Large intestine (tissue), 3 donors: ENCODE measurements around the gene NAA50. TPM values are rescaled to one million over a fixed set of nuclear protein-coding genes. Genes with fewer than 3 reads are reported as not detected.

ENCODE experiments used
- DNase-seq, 2 donors: peaks; one replicate each; pipeline versions ENCODE4 v3.0.0 to v3.0.0-alpha.2; 2013
- H3K27ac ChIP-seq: one replicate; pipeline ENCODE4 v1.5.1; 2013; ENCODE audit warnings: low read length
- H3K27me3 ChIP-seq: 2 replicates; pipeline ENCODE4 v1.6.1; 2013; ENCODE audit warnings: low read length; ENCODE audit not compliant: control insufficient read depth, insufficient read depth
- H3K36me3 ChIP-seq: 2 replicates; pipeline ENCODE4 v1.6.1; 2013; ENCODE audit warnings: low read length; ENCODE audit not compliant: control insufficient read depth, insufficient read depth
- H3K4me1 ChIP-seq: one replicate; pipeline ENCODE4 v1.6.1; 2013; ENCODE audit warnings: low read length; ENCODE audit not compliant: control insufficient read depth, insufficient read depth
- H3K4me3 ChIP-seq: one replicate; pipeline ENCODE4 v1.5.1; 2013; ENCODE audit warnings: low read length
- H3K9me3 ChIP-seq: one replicate; pipeline ENCODE4 v1.6.1; 2013; ENCODE audit warnings: mild to moderate bottlenecking, low read depth, low read length, moderate library complexity; ENCODE audit not compliant: control insufficient read depth
- WGBS: methylation state at CpG from one replicate; pipeline ENCODE4 v1.1.5; 2013; ENCODE audit warnings: low lambda C conversion rate; ENCODE audit not compliant: insufficient coverage; 5-methylcytosine and 5-hydroxymethylcytosine counted together
- polyA plus RNA-seq: library from polyadenylated mRNA; unstranded; fragments of 120-200 nt; gene quantifications from one replicate; pipeline ENCODE4 v1.2.1, GENCODE V29; 2013

The NAA50 gene
- polyA plus RNA-seq, 1 donor = 85.5 TPM

GRCh38 chr3:113695786-113696645, 50.0 kb downstream of the NAA50 start, which contains the start of gene USF3:
Gene USF3, minus strand, starts transcription at chr3:113696642. Its CDS starts 21,764 bp downstream, at chr3:113674878.
- no peaks in the 10 kb centered on the region for H3K9me3 ChIP-seq
- no CpG with 5 or more reads among the region's 75 CpGs for WGBS
- DNase-seq = peak; percentile 72 to 87
- peak within 1 kb of the TSS; percentile 61 for H3K4me3 ChIP-seq
- H3K27ac ChIP-seq = peak within 1 kb of the TSS; percentile 81
- no peaks in the 10 kb centered on the region for H3K27me3 ChIP-seq
- H3K4me1 ChIP-seq = peaks cover 13% of the 10 kb centered on the region
- no peaks in the 10 kb centered on the region for H3K36me3 ChIP-seq

- Histone ChIP-seq H3K27me3 (no peaks in the 10 kb centered on the region), H3K9me3 (no peaks in the 10 kb centered on the region), H3K4me1 (peaks cover 13% of the 10 kb centered on the region), H3K36me3 (no peaks in the 10 kb centered on the region), H3K4me3 (peak overlapping the region; percentile 61), H3K27ac (peak overlapping the region; percentile 80)
- WGBS = no CpG with 5 or more reads among the region's 8 CpGs
- peak; percentile 5 to 69 for DNase-seq
Observed at GRCh38 chr3:113695431-113695785, 50.6 kb downstream of the NAA50 start.

GRCh38 chr3:113690482-113690881, 55.6 kb downstream of the NAA50 start:
- Histone ChIP-seq H3K9me3 (no peaks in the 10 kb centered on the region), H3K4me1 (peaks cover 9% of the 10 kb centered on the region), H3K27me3 (no peaks in the 10 kb centered on the region), H3K27ac (no peak overlapping the region), H3K4me3 (no peak overlapping the region), H3K36me3 (peaks cover 9% of the 10 kb centered on the region)
- no peak for DNase-seq
- WGBS = 50% methylated on average over 2 of the region's 3 CpGs

GRCh38 chr3:113685956-113686721, 59.9 kb downstream of the NAA50 start:
- no CpG with 5 or more reads among the region's 2 CpGs for WGBS
- DNase-seq = no peak

GRCh38 chr3:113685124-113685523, 60.9 kb downstream of the NAA50 start:
- no CpG with 5 or more reads among the region's 5 CpGs for WGBS
- Histone ChIP-seq H3K4me3 (no peak overlapping the region), H3K27ac (no peak overlapping the region), H3K36me3 (peaks cover 15% of the 10 kb centered on the region), H3K4me1 (no peaks in the 10 kb centered on the region), H3K27me3 (no peaks in the 10 kb centered on the region), H3K9me3 (peaks cover 14% of the 10 kb centered on the region)
- no peak for DNase-seq

More at GRCh38 chr3:113685956-113686721, 59.9 kb downstream of the NAA50 start:
- Histone ChIP-seq H3K4me1 (no peaks in the 10 kb centered on the region), H3K9me3 (peaks cover 14% of the 10 kb centered on the region), H3K27ac (no peak overlapping the region), H3K27me3 (no peaks in the 10 kb centered on the region), H3K36me3 (peaks cover 15% of the 10 kb centered on the region), H3K4me3 (no peak overlapping the region)

- no peak for DNase-seq
- peaks cover 14% of the 10 kb centered on the region for H3K9me3 ChIP-seq
- H3K27me3 ChIP-seq = no peaks in the 10 kb centered on the region
- H3K4me1 ChIP-seq = no peaks in the 10 kb centered on the region
- no peak overlapping the region for H3K4me3 ChIP-seq
- peaks cover 15% of the 10 kb centered on the region for H3K36me3 ChIP-seq
- 98% methylated on average over 3 of the region's 3 CpGs for WGBS
- no peak overlapping the region for H3K27ac ChIP-seq
Observed at GRCh38 chr3:113684271-113684819, 61.7 kb downstream of the NAA50 start.

GRCh38 chr3:113678773-113679172, 67.3 kb downstream of the NAA50 start:
- peaks cover 9% of the 10 kb centered on the region for H3K9me3 ChIP-seq
- H3K36me3 ChIP-seq = peaks cover 16% of the 10 kb centered on the region
- no peak overlapping the region for H3K4me3 ChIP-seq
- H3K4me1 ChIP-seq = no peaks in the 10 kb centered on the region
- no peak for DNase-seq
- no peak overlapping the region for H3K27ac ChIP-seq
- WGBS = no CpG with 5 or more reads among the region's 4 CpGs
- no peaks in the 10 kb centered on the region for H3K27me3 ChIP-seq

- Histone ChIP-seq H3K4me3 (no peak overlapping the region), H3K9me3 (peaks cover 3% of the 10 kb centered on the region), H3K4me1 (no peaks in the 10 kb centered on the region), H3K27ac (no peak overlapping the region), H3K36me3 (peaks cover 21% of the 10 kb centered on the region), H3K27me3 (no peaks in the 10 kb centered on the region)
- WGBS = no CpG with 5 or more reads among the region's 1 CpG
- DNase-seq = no peak
Observed at GRCh38 chr3:113677737-113678136, 68.3 kb downstream of the NAA50 start.

- Histone ChIP-seq H3K9me3 (peaks cover 3% of the 10 kb centered on the region), H3K36me3 (peaks cover 31% of the 10 kb centered on the region), H3K4me3 (no peak overlapping the region), H3K4me1 (no peaks in the 10 kb centered on the region), H3K27me3 (no peaks in the 10 kb centered on the region), H3K27ac (no peak overlapping the region)
- DNase-seq = no peak
- no CpG with 5 or more reads among the region's 3 CpGs for WGBS
Observed at GRCh38 chr3:113676261-113676660, 69.8 kb downstream of the NAA50 start.

GRCh38 chr3:113673593-113673992, 72.5 kb downstream of the NAA50 start:
- DNase-seq = no peak
- H3K4me3 ChIP-seq = no peak overlapping the region
- peaks cover 31% of the 10 kb centered on the region for H3K36me3 ChIP-seq
- no CpG with 5 or more reads among the region's 4 CpGs for WGBS
- no peak overlapping the region for H3K27ac ChIP-seq
- no peaks in the 10 kb centered on the region for H3K4me1 ChIP-seq
- H3K9me3 ChIP-seq = no peaks in the 10 kb centered on the region
- no peaks in the 10 kb centered on the region for H3K27me3 ChIP-seq
